Hepatocyte (in vitro differentiated cells): Measurements from ENCODE around the gene EEF2K. TPM values are rescaled to one million over a fixed set of nuclear protein-coding genes. Genes with fewer than 3 reads are reported as not detected.

Experiments
- DNase-seq: peaks from one replicate; pipeline ENCODE4 v3.0.0-alpha.2; 2016; ENCODE audit warnings: low spot score
- H2AFZ ChIP-seq: fragments of 200-600 bp; sonication (generic); 2 replicates; pipeline ENCODE4 v1.6.0; 2016; ENCODE audit warnings: antibody characterized with exemption, mild to moderate bottlenecking
- H3K27ac ChIP-seq: fragments of 200-600 bp; sonication (generic); 2 replicates; pipeline ENCODE4 v1.5.1; 2016; ENCODE audit warnings: mild to moderate bottlenecking
- H3K27me3 ChIP-seq: fragments of 200-600 bp; sonication (generic); 2 replicates; pipeline ENCODE4 v1.6.1; 2016
- H3K36me3 ChIP-seq: fragments of 200-600 bp; sonication (generic); replicated peaks from 2 replicates; pipeline ENCODE4 v1.5.1; 2016; ENCODE audit warnings: low read depth; ENCODE audit not compliant: insufficient read depth
- H3K4me1 ChIP-seq: fragments of 200-600 bp; sonication (generic); 2 replicates; pipeline ENCODE4 v1.5.1; 2016; ENCODE audit warnings: mild to moderate bottlenecking, moderate library complexity; ENCODE audit not compliant: insufficient read depth
- H3K4me2 ChIP-seq: fragments of 200-600 bp; sonication (generic); 2 replicates; pipeline ENCODE4 v1.6.0; 2016
- H3K4me3 ChIP-seq: fragments of 200-600 bp; sonication (generic); 2 replicates; pipeline ENCODE4 v1.5.1; 2016; ENCODE audit warnings: mild to moderate bottlenecking
- H3K79me2 ChIP-seq: fragments of 200-600 bp; sonication (generic); 2 replicates; pipeline ENCODE4 v1.6.0; 2017; ENCODE audit warnings: mild to moderate bottlenecking
- H3K9me2 ChIP-seq: fragments of 200-600 bp; sonication (generic); replicated peaks from 2 replicates; pipeline ENCODE4 v1.6.0; 2017; ENCODE audit warnings: mild to moderate bottlenecking; ENCODE audit not compliant: insufficient read depth
- H3K9me3 ChIP-seq: fragments of 200-600 bp; sonication (generic); 2 replicates; pipeline ENCODE4 v1.5.1; 2016; ENCODE audit warnings: low read depth, mild to moderate bottlenecking
- H4K20me1 ChIP-seq: fragments of 200-600 bp; sonication (generic); 2 replicates; pipeline ENCODE4 v1.6.0; 2016; ENCODE audit warnings: mild to moderate bottlenecking; ENCODE audit not compliant: insufficient read depth, poor library complexity, severe bottlenecking
- CTCF ChIP-seq: fragments of 200-600 bp; sonication (generic); IDR thresholded peaks from 2 replicates; pipeline ENCODE4 v1.5.1; 2016; ENCODE audit warnings: antibody characterized with exemption, mild to moderate bottlenecking; ENCODE audit not compliant: poor library complexity
- EZH2 ChIP-seq: fragments of 200-600 bp; sonication (generic); IDR thresholded peaks from 2 replicates; pipeline ENCODE4 v1.6.1; 2016; ENCODE audit warnings: antibody characterized with exemption, mild to moderate bottlenecking, borderline replicate concordance
- EZH2phosphoT487 ChIP-seq: fragments of 200-600 bp; sonication (generic); IDR thresholded peaks from one replicate; pipeline ENCODE4 v1.6.1; 2018; ENCODE audit warnings: antibody characterized with exemption, mild to moderate bottlenecking, low read depth, moderate library complexity; ENCODE audit not compliant: unreplicated experiment, severe bottlenecking
- WGBS: methylation state at CpG from one replicate; pipeline ENCODE4 v1.1.6; 2016; ENCODE audit warnings: low lambda C conversion rate; ENCODE audit errors: missing lambda C conversion rate; 5-methylcytosine and 5-hydroxymethylcytosine counted together
- polyA plus RNA-seq: library from polyadenylated mRNA; unstranded; fragments of >200 nt; fragmentation: Nextera tagmentation; extraction: Ambion mirVana; gene quantifications from 2 replicates; pipeline ENCODE4 v1.2.1, GENCODE V29; 2016
- total RNA-seq: library from RNA; depleted of rRNA; stranded (reverse); fragments of >200 nt; gene quantifications from 2 replicates; pipeline ENCODE4 v1.2.3, GENCODE V29; 2014

Gene EEF2K
- total and polyA plus RNA-seq, 2 experiments from 2014 or later: 7.9 to 15.1 TPM

- H2AFZ ChIP-seq: no peak overlapping the region
- TF ChIP-seq CTCF: no peak
- no peak for TF ChIP-seq EZH2phosphoT487
- no peak for TF ChIP-seq EZH2
- H3K4me3 ChIP-seq: no peak overlapping the region
- no peaks in the 10 kb centered on the region for H3K27me3 ChIP-seq
- WGBS: 96% methylated on average over 19 of the region's 19 CpGs
- H3K9me2 ChIP-seq: no peaks in the 10 kb centered on the region
- no peak overlapping the region for H3K4me2 ChIP-seq
- H4K20me1 ChIP-seq: peaks cover 3% of the 10 kb centered on the region
- H3K36me3 ChIP-seq: no peaks in the 10 kb centered on the region
- no peaks in the 10 kb centered on the region for H3K4me1 ChIP-seq
- H3K27ac ChIP-seq: no peak overlapping the region
- peaks cover 4% of the 10 kb centered on the region for H3K79me2 ChIP-seq
- no peaks in the 10 kb centered on the region for H3K9me3 ChIP-seq
- DNase-seq: no peak
Measured at GRCh38 chr16:22324787-22325597, 118.9 kb downstream of the EEF2K start.

- Histone ChIP-seq H3K9me3 (no peaks in the 10 kb centered on the region), H4K20me1 (peaks cover 3% of the 10 kb centered on the region), H3K4me3 (no peak overlapping the region), H3K27ac (no peak overlapping the region), H3K36me3 (no peaks in the 10 kb centered on the region), H3K9me2 (no peaks in the 10 kb centered on the region), H3K27me3 (no peaks in the 10 kb centered on the region), H3K79me2 (peaks cover 4% of the 10 kb centered on the region), H2AFZ (no peak overlapping the region), H3K4me1 (no peaks in the 10 kb centered on the region), H3K4me2 (no peak overlapping the region)
- DNase-seq: no peak
- TF ChIP-seq EZH2 (no peak), EZH2phosphoT487 (no peak), CTCF (no peak)
- WGBS: 96% methylated on average over 46 of the region's 46 CpGs
Measured at GRCh38 chr16:22325598-22326368, 119.7 kb downstream of the EEF2K start.

- Histone ChIP-seq H3K79me2 (peaks cover 4% of the 10 kb centered on the region), H3K9me3 (no peaks in the 10 kb centered on the region), H3K27ac (no peak overlapping the region), H3K36me3 (no peaks in the 10 kb centered on the region), H3K4me2 (no peak overlapping the region), H4K20me1 (peaks cover 3% of the 10 kb centered on the region), H3K27me3 (no peaks in the 10 kb centered on the region), H3K4me1 (no peaks in the 10 kb centered on the region), H3K9me2 (no peaks in the 10 kb centered on the region), H3K4me3 (no peak overlapping the region), H2AFZ (no peak overlapping the region)
- DNase-seq: no peak
- no peak for TF ChIP-seq CTCF
- no peak for TF ChIP-seq EZH2phosphoT487
- no peak for TF ChIP-seq EZH2
- 85% methylated on average over 4 of the region's 4 CpGs for WGBS
Measured at GRCh38 chr16:22326369-22326652, 120.2 kb downstream of the EEF2K start.
